Measurements from ENCODE around the gene GRK4.

DNA sequence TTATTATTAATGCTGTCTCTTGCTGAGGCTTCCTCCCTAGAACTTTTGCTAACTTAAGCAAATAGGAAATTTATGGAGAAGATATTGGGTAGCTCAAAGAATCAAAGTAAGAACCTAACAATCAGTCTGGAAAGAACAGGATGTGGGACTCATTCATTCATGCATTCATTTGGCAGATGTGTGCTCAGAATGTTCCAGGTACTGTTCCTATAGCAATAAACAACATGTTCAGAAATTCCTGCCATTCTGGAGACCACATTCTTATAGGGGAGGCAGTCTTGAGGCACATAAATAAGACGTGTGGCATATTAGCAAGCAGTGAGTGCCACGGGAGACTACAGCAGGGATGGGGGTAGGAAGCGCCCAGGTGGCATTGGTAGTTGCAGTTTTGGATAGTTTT, 5.0 kb downstream of the GRK4 start:
- no peak for TF ChIP-seq CTCF (IDR thresholded peaks at IDR 0.05)
- no peak for TF ChIP-seq EP300 (IDR thresholded peaks at IDR 0.05)
- no peak for TF ChIP-seq POLR2AphosphoS5 (IDR thresholded peaks at IDR 0.05)
